ENCODE measurements around the gene AATF. TPM values are rescaled to one million over a fixed set of nuclear protein-coding genes. Genes with fewer than 3 reads are reported as not detected.

Gene AATF, protein sequence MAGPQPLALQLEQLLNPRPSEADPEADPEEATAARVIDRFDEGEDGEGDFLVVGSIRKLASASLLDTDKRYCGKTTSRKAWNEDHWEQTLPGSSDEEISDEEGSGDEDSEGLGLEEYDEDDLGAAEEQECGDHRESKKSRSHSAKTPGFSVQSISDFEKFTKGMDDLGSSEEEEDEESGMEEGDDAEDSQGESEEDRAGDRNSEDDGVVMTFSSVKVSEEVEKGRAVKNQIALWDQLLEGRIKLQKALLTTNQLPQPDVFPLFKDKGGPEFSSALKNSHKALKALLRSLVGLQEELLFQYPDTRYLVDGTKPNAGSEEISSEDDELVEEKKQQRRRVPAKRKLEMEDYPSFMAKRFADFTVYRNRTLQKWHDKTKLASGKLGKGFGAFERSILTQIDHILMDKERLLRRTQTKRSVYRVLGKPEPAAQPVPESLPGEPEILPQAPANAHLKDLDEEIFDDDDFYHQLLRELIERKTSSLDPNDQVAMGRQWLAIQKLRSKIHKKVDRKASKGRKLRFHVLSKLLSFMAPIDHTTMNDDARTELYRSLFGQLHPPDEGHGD
- total RNA-seq (2014; rRNA removed; shearing (Covaris generic)): 65.6 and 92.3 TPM in 2 replicates

DNA sequence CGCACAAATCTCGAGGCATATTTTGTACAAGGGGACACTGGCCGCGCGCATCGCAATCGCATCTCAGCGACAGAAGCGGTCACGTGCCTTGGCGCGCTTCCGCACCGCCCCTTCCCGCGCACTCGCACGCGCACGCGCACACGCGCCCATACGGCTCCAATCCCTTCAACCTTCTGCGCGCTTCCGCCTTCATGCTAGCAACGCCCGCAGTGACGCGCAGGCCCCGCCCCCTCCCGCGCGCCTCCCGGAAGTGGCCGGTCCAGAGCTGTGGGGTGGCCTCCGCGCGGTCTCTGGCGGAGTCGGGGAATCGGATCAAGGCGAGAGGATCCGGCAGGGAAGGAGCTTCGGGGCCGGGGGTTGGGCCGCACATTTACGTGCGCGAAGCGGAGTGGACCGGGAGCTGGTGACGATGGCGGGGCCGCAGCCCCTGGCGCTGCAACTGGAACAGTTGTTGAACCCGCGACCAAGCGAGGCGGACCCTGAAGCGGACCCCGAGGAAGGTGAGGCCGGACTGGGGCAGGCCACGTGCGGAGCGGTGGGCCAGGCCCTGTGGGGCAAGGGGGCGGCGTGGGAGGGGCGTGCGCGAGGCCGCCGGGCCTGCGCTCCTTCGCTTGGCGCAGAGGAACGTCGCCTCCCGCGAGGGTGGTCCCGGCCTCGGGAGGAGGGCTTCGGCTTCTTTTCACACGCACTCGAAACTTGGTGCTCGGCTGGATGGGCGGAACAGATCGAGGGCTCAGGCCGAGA, at the start of gene AATF:
Gene AATF (plus strand): TSS at position 238 of the 744 bp plus-strand sequence. CDS start 172 bp downstream, at position 410.
- DNase-seq (ENCODE audit: low spot score): peak; percentile 99

DNA sequence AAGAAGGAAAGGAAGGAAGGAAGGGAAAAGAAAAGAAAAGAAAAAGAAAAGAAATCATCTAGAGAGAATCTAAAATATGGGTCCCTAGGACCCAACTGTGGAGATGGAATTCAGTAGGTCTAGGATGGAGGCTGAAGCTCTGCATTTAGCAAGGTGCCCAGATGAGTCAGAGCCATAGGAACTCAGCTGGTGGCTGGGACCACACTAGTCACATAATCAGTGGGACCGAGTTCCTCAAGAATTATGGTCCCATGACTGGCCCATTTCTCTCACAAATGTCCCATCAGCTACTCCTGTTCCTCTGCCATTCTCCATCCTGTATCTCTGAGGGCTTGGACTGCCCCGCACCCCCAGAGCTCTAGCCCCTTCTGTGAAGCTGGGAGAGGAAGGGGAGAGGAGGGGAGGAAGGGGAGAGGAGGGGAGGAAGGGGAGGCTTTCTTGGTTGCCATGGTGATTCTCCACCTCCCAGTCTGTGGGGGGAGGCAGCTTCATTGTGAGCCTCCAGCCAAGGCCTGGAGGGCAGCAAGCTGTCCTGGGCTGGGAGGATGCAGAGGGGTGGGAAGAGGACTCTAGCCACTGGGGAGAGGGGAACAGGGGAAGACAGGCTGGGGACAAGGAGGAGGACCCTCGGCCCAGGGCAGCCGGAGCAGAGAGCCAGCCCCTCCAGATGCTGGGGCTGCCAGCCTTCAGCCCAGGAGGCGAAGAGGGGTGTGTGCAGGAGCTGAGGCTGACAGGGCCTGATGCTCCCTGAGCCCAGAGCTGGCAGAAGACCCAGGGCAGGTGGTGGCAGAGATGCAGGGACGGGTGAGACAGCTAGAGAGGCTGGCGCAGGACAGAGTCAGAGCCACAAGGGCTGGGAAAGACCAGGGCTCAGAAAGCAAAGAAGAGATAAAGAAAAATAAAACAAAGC, 49.2 kb upstream of the AATF start:
- DNase-seq (ENCODE audit: low spot score): no peak

DNA sequence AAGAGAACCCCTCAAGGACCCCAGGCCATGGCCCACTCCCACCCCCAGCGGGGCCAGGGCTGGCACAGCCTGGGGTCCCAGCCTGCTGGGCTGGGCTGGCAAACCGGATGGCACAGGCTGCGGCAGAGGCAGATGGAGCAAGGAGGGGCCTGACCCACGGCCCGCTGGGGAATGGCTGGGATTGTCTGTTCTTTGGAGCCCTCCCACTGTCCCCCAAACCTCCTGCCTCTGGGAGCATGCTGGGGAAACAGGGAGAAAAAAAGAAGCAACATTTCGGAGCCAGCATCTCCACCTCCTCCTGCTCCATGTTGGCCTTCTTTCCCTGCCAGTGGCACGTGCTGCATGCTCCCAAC, 48.6 kb upstream of the AATF start:
- DNase-seq (ENCODE audit: low spot score): no peak

DNA sequence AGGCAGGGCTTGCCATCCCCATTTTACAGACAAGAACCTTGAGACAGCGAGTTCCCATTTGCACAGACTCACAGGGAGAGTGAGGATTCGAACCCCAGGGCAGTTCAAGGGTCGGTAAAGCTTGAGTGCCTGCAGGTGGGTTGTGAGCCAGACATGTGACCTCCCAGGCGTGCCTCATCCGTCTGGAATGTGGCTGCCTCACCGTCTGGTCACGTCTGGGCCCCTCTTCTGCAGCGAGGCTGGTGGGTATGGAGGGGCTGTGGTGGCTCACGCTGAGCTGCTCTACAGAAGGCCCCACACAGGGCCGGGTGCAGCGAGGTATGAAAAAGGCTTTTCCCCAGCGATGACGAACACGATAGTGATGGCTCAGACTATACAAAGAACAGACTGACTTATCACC, 47.2 kb upstream of the AATF start:
- no peak for DNase-seq (ENCODE audit: low spot score)

DNA sequence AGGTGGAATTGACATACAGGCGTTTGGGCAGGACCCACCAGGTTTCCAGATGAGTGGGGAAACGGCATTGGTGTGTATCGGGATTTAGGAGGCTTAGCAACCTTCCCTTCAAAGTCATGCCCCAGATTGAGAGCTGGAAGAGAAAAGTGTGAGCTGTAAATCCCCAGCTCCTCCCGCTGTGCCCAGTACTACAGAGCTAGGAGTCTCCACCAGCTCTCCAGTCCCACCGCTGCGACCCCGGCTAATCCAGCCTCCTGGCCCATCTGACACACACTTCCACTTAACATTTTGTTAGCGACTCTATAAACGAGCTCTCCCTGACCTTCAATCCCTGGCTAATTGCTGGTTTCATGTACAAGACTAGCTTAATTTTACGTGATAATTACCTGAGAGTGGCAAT, 41.3 kb upstream of the AATF start:
- DNase-seq (ENCODE audit: low spot score): no peak

DNA sequence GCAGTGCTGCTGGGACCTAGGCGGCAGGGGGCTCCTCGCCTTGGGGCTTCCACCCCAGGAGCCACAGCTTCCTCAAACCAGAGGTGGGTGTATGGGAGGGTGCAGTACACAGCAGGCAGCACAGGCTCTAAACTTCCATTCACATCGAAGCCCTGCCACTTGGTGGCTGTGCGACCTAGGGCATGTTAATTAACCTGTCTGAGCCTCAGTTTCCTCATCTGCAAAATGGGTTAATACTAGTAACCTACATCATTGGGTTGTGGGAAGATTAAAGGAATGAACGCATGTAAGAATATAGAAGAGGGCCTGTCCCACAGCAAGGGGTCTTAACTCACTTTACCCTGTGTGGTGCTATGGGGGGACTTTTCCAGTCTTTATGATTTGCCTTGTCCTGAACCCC, 38.2 kb upstream of the AATF start:
- DNase-seq (ENCODE audit: low spot score): no peak

DNA sequence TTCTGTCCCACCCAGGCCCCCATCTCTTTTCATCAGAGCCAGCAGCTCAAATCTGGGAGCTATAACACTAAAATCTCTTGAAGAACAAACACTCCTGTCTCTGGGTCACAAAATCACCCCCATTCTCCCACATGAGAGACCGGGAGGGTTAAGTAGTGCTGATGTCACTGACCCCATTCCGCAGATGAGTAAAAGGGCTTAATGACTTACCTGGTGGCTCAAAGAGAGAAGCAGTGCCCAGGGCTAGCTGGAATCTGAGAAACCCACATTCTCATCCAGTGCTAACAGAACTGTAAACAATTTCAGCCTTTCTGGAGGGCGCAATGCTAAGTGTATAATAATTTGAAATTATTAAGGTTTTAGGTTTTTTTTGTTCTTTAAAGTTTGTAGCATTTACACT, 37.8 kb upstream of the AATF start:
- no peak for DNase-seq (ENCODE audit: low spot score)

DNA sequence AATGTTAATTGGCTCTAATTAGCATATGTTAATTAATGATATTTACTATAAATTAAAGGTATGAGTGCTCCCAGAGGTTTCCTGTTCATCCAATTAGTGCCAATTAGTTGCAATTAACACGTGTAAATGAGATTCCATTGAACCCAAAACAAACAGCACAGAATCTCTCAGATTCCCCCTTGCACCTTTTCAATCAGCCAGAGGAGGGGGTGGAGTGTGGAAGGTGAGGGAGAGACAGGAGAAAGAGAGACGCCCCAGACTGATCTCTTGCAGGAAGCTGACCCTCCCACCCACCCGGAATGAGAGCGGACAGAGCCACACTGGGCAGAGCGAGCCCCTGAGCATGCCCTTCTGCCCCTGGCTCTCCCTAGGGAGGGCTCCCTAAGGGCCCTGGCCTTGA, 35.6 kb upstream of the AATF start:
- DNase-seq (ENCODE audit: low spot score): no peak

DNA sequence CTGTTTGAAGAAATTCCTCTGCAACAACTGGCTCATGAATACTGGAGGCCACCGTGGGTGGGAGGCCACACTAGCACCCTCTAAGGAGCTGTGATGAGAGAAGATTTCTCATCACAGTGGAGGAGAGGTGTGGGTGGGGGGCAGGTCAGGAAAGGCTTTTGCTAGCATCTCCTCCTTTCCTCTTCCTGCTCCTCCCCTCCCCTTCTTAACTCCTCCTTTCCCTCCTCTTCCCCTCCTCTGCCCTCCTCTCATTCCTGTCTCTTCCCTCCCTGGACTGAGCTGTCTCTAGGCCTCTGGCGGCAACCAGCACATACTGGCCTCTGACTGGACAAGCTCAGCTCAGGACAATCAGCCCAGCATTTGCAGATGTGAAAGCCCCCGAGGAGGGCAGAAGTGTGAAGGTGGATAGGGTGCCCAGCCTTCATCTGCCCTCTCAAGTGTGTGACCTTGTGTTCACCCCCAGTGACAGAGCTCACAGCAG, 30.5 kb upstream of the AATF start:
- DNase-seq (ENCODE audit: low spot score): peak; percentile 19

DNA sequence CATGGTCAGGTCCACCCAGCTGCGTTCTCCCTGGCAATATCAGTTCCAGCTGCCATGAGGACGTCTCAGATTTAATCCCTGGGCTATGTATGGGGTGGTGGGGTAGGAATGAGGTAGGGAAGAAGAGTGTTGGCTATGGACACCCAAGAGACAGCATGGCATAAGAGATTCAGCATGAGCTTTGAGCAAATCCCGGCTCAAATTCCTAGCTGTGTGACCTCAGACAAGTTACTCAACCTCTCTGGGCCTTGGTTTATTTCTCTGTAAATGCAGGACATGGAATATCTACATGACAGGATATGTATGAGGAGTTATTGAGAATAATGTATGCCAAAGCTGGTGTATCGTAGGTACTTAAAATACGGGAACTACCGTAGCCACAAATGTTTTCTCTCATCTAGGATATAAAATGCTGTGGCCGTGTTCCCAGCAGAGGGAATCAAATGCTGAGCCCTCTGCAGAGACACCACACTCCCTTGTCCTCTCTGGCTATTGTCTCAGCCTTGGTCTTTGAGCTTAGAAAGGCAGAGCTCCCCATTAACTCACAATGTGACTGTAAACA, 29.3 kb upstream of the AATF start:
- DNase-seq (ENCODE audit: low spot score): no peak

DNA sequence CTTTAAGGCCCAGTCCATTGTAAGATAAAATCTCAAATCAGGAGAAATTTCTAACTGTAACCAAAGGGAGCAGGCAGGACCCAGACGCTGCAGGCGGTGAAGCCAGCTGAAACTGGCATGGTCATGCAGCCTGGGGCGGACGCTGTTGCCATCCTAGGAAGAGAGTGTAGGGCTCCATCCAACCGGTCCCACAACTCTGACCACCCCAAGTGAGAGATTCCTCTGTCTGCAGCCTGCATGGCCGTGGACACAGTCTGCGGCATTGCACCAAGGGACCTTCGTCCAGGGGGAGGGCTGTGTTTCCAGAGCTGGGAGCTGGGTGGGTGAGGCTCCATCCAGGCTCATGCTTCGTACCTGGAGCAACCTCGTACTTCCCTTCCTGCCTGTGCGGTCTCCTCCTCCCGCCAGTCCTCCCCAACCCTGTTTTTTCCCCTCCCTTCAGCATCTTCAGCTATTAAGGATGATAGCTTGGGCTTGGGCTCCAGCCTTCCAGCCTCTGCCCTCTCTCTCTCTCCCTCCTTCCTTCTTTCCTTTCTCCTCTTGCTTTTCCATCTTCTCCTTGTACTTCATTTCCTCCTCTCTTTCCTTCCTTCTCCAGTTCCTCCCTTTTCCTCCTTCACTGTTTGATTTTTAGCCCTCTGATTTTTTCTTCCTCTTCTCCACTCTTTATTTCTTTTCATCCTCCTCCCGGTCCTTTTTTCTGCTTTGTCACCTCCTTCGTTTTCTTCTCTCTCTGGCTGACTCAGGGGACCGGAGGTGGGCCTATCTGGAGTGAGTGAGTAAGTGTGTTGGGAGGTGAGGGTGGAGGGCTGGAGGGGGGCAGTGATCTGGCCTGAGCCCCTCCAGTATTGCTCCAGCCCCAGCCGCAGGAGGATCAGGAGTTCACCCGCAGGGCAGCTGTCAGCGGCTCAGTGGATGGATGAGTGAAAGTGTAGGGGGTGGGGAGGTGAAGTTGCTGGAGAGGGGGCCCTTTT, 28.4 kb upstream of the AATF start:
- DNase-seq (ENCODE audit: low spot score): peak; percentile 34

DNA sequence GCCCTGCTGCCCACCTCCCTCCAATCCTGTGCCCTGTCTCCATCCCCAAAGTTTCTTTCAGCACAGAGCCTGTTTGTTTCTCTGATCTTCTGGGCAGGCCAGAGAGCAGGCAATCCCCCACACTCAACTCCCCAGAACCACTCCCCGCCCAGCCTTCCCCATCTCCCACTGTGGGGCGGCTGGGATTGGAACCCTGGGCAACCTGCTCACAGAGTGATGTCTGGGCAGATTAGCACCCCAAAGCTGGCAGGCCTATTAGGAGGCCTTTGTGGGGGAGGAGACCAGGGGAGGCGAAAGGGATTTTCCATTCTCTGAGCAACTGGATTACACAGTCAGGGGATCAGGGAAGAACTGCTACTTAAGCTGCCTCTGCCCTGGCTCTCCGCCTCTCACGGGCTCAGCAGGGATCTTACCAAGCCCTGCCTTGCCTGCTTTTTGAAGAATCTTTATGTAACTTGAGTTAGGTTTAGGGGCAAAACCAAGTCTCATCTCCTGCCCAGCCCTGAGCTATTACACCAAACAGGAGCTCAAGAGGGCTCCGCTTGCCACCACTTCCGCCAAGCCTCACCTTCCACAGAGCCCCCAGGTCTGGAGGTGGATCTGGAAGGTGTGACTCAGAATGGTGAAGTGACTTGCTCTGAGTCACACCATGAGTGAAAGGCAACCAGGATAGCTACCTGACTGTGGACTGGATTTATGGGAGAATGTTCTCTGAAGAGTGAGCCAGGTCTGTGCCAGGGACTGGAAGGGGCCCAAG, 27.5 kb upstream of the AATF start:
- peak; percentile 92 for DNase-seq (ENCODE audit: low spot score)

DNA sequence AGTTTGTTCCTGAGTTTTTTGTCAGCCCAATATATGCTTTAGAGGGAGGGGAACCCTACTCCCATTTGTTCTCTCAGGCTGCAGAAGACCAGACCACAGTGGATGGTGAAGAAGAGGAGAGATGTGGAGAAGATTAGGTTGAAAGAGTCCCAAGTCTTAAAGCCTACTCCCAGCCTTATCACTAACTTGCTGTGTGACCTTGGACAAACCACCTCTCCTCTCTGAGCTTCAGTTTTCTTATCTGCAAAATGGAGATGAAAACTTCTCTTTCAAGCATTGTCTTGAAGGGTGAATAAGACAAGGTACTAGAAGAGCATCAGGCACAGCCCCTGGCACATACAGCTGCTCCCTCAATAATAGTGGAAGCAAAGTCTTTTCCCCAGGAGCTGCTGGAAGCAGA, 26.6 kb upstream of the AATF start:
- no peak for DNase-seq (ENCODE audit: low spot score)

DNA sequence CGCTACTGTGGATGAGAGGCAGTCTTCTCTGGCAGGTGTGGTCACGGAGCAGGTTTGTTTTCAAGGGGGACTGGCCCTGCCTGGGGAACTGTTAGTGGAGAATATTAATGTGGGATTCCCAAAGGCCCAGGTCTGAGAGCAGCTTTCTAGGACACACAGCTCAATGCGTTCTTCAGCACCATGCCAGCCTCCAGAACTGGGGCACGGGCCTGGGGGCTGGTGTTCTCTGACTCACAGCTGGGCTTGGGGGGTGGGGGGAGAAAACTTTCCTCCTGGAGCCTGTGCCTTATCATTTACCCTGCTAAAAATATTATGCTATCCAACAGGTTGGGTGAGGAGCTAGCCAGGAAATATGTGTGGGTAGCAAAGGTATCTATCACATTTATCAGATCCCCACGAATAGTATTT, 24.9 kb upstream of the AATF start:
- peak; percentile 43 for DNase-seq (ENCODE audit: low spot score)

DNA sequence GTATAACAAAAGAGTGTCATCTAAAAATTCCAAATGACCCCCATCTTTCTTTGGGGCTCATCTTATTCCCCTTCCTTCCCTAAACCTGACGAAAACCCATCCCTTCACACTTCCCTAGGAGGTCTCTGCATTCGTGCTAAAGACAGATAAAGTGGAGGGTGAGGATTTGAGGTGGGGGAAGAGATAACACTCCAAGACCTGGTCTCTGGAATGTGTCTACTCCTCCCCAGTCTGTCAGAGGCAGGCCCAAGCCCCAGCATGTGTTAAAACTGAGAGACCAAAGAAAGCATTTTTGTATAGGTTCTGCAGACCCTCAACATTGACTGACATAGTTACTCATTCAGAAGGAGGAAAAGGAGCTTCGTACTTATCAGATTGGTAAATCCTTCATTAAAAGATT, 22.5 kb upstream of the AATF start:
- DNase-seq (ENCODE audit: low spot score): no peak

DNA sequence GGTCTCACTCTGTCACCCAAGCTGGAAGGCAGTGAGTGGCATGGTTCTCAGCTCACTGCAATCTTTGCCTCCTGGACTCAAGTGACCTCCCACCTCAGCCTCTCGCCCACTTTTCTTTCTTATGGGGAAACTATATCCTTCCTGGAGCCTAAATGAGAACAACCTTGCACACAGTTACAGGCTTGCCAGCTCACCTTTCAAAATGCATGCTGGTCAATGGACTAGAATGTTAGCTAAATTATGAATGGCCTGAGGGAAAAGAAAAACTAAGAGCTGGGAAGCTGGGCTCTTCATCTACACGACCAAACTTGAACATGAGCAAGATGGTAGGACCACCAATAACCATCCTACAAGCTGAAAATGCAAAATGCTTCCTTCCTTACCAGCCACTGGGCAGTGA, 22.1 kb upstream of the AATF start:
- DNase-seq (ENCODE audit: low spot score): no peak

DNA sequence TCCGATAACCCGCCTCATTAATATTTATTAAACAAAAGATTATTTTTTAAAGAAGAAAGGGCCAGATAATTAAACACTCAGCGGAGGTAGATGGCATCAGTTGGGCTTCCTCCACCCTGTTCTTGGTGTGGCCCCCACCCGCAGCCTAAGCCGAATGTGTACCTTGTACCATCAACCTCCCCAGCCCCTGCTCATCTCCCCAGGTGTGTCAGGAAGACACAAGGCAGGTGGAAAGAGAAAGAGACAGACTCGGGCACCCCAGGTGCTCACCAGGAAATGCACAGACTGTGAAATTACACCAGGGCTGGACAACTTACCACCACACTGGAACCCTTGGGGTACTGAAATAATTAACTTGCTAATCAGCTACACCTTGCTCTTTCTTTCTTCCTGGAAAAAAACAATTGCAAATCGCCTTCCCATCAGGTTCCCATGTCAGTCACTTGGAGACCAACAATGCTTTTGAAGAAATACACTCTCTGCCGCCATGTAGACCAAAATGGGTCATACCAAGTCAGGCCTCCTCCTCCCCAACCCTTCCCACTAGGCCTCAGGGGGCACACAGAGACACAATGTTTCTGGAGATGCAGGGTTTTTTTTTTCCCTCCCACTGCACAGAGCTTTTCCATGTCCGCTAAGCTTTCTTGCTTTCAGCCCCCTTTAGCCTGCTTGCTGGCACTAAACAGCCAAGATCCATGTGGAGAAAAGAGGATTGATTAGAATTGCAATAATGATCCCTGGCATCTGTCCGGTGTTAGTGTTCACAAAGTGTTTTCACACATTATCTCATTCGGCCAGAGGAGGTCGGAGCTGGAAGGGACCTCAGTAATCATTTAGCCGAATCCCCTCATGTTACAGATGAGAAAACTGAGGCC, 20.0 kb upstream of the AATF start:
- DNase-seq (ENCODE audit: low spot score): no peak

All from HT-29 (cell line).